HG02588 (cell line): ENCODE data around the gene FOXN3.

ENCODE experiments used
- ATAC-seq: cut with Tn5 transposase; IDR thresholded peaks from one replicate; pipeline ENCODE4 v1.9.1; 2021; ENCODE audit warnings: mild to moderate bottlenecking, moderate library complexity; ENCODE audit not compliant: unreplicated experiment

Gene FOXN3

GRCh38 chr14:89365061-89365801 is 51.8 kb downstream of the FOXN3 start:
- ATAC-seq = peak; percentile 95

DNA sequence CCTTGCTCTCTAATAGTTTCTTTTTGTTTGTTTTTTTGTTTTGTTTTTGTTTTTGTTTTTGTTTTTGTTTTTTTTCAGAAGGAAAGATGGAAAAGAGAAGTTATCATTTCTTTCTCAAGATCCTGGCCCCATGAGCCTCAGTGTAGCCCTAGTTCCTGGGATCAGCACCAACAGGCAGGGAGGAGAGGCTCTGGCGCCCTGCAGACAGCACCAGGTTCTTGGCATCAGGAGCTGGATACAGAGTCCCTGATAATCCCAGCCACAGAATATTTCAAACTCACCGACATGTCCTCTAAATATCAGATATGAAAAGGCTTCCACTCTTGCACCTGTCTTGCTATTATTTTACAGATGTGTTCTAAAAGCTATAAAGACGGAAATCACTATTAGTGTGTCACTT is 52.7 kb downstream of the FOXN3 start:
- no peak for ATAC-seq

DNA sequence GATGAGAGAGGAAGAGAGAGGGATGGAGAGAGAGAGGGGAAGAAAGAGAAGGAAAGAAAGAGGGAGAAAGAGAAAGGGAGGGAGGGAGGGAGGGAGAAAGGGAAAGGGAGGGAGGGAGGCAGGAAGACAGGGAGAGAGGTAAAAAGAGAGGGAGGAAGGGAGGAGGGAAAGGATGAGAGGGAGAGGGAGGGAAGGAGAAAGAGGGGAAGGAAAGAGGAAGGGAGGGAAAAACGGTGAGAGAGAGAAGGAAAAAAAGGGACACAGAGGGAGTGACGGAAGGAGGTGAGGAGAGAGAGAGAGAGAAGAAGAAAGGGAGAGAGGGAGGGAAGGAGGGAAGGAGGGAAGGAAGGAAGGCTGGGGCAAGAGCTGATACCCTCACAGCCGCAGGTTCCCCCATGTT is 56.8 kb downstream of the FOXN3 start:
- no peak for ATAC-seq

GRCh38 chr14:89359477-89360222 is 57.4 kb downstream of the FOXN3 start:
- ATAC-seq = no peak

DNA sequence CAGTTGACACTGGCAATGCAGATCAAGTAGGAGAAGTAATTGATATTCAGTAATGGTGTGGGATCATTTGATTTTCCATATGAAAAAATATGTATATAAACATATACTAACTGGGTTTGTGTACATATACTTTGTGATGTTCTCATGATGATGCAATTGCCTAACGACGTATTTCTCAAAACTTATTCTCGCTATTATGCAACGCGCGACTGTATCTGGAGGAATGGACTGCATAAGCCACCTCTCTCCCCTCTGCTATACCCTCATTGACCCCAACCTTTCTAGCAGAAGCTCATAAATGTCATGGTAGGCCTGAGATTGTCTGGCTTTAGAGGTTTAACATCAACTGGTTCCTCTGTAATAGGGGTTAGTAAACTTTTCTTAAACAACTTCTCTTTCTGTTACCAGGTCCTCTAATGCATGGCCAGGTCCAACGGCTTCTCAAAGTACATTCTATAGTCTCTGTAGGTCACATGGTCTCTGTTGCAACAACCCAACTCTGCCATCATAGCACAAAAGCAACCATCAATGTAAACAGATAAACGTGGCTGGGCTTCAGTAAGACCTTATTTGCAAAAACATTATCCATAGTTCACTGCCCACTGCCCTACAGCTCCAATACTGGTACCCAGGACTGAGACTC is 59.3 kb downstream of the FOXN3 start:
- no peak for ATAC-seq

DNA sequence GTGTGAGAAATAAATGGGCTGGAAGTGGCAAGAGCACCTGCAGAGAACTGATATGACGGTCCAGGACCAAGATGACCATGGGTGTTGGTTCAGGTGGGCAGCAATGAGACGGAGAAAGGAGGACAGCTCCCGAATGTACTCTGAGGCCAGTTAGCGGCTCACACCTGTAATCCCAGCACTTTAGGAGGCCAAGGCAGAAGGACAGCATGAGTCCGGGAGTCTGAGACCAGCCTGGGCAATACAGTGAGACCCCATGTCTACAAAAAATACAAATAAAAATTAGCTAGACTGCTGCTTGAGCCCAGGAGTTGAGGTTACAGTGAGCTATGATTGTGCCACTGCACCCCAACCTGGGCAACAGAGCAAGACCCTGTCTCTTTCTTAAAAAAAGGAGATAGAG is 60.1 kb downstream of the FOXN3 start:
- ATAC-seq = no peak

GRCh38 chr14:89356496-89356895 is 60.5 kb downstream of the FOXN3 start:
- ATAC-seq = no peak

GRCh38 chr14:89353766-89354113 is 63.3 kb downstream of the FOXN3 start:
- no peak for ATAC-seq

GRCh38 chr14:89352976-89353765 is 63.9 kb downstream of the FOXN3 start:
- ATAC-seq = no peak

GRCh38 chr14:89351516-89352404 is 65.3 kb downstream of the FOXN3 start:
- ATAC-seq = peak; percentile 76

- no peak for ATAC-seq
Observed at GRCh38 chr14:89351221-89351515, 65.9 kb downstream of the FOXN3 start.

GRCh38 chr14:89350152-89350551 is 66.9 kb downstream of the FOXN3 start:
- ATAC-seq = no peak

- no peak for ATAC-seq
Observed at GRCh38 chr14:89349171-89350008, 67.6 kb downstream of the FOXN3 start.

DNA sequence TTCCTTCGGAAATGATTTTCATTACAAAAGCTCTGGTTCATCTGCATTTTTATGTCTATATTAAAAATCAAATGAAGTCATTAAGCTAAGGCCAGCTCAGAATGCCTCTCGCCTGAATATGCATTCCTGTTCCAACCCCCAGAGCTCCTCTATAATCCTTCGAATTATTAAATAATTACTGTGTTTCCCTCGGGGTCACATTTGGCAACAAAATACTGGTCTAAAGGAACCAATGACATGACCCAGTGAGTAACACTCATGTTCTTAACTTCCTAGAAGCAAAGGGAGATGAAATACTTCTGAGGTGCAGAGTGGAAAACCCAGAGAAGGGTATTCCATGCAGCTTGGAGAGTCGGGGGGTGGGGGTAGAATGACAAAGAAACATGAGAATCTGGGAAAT is 68.3 kb downstream of the FOXN3 start:
- ATAC-seq = no peak

GRCh38 chr14:89347885-89348284 is 69.1 kb downstream of the FOXN3 start:
- ATAC-seq = no peak

DNA sequence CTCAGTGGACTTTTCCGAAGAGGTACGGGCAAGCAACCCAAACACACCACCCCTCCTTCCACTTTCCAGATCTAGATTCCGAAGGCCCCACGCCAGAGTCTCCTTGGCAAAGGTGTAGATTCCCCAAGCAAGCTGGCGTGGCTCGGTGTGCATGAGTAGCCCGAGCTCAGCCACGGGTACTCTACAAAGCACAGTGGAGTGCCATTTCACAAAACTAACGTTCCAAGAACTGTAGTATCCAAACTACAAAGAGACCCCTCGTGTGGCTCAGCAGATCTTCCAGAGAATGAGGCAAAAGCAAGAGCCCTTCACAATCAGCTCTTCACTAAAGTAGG is 72.1 kb downstream of the FOXN3 start:
- no peak for ATAC-seq

GRCh38 chr14:89343356-89343755 is 73.7 kb downstream of the FOXN3 start:
- ATAC-seq = no peak

DNA sequence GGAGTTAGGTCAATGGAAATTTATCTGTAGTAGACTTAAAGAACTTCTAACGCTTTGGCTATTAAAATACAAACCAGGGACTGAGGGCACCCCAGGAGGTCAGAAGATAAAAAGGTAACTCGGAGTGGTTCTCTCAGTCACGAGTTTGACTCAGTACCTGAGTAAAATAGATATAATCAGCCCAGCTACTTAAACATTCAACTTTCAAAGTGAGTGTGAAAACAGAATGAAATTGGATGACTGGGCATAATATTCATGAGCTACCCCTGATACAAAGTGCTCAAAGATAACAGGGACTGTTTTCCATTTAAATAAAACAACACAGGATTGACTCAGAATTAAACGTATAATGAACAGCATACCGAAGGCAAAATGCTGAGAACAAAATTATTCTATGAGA is 75.0 kb downstream of the FOXN3 start:
- ATAC-seq = no peak
